GM10248 (cell line): ENCODE data around the gene NCLN.
A peak's percentile ranks its signal among the peaks of the same experiment; 100 is the strongest.

Experiments
- CTCF ChIA-PET: fragments of 300-600 bp; sonication (Branson Sonifier 250); formaldehyde crosslinking; extraction: SDS; loops from one replicate; lab custom pipeline; 2021; ENCODE audit warnings: antibody characterized with exemption; lab: Yijun Ruan, JAX
- POLR2A ChIA-PET: fragments of 350-650 bp; sonication (Branson Sonifier 250); formaldehyde crosslinking; extraction: SDS; loops from one replicate; lab custom pipeline; 2020; ENCODE audit warnings: antibody characterized with exemption; lab: Yijun Ruan, JAX
- DNase-seq: peaks from one replicate; pipeline ENCODE4 v3.0.0; 2012; ENCODE audit errors: extremely low spot score
- CTCF ChIP-seq: IDR thresholded peaks from 2 replicates; pipeline ENCODE4 v1.5.1; 2012; ENCODE audit warnings: mild to moderate bottlenecking, low read depth; ENCODE audit errors: extremely low read depth, missing control alignments, control extremely low read depth

Gene NCLN

GRCh38 chr19:3245050-3245449 is 59.3 kb downstream of the NCLN start:
- ChIA-PET POLR2A (no interaction called here), CTCF (no interaction called here)
- no peak for DNase-seq
- TF ChIP-seq CTCF = no peak

DNA sequence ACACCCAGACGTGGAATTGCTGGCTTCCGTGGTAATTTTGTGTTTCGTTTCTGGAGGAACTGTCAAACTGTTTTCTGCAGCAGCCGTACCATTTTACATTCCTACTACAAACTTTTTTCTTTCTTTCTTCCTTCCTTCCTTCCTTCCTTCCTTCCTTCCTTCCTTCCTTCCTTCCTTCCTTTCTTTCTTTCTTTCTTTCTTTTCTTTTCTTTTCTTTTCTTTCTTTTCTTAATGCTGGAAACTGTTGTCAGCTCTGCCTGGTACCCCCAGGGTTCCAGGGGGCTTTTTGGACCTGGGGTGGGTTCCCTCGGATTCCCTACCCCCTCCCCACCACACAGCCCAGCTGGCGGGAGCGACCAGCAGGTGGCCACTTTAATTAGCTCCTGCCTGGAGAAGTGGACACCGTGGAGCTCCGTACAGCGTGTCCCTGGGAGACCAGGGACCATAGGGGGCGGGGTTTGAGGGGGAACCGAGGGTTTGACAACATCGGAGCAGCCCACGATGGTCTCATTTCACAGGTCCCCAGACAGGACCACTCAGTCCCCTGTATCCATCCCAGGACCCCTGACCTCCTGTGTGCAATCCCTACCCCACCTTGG is 63.1 kb downstream of the NCLN start:
- ChIA-PET CTCF (interaction anchor here (0.9 kb wide), 1 partner anchor 11 kb away, joined by 3 read pairs; no protein-coding TSS in a partner anchor), POLR2A (no interaction called here)
- DNase-seq = no peak
- no peak for TF ChIP-seq CTCF

DNA sequence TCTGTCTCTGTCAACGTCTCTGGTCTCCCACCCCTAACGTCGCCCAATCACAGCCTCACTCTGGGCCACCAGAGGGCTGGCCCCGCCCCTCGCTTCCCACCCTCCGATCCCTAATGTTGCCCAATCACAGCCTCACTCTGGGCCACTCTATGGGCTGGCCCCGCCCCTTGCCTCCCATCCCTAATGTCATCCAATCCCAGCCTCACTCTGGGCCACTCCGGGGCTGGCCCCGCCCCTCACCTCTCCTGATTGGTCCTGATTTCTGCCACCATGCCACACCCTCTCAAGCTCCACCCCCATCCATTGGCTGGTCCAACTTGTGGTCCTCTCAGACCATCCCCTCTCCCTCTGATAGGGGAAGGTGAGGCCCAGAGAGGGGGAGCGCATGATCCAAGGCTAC is 63.7 kb downstream of the NCLN start:
- no peak for DNase-seq
- TF ChIP-seq CTCF = no peak
- CTCF ChIA-PET = interaction anchor here (0.9 kb wide), 1 partner anchor 11 kb away, joined by 3 read pairs; no protein-coding TSS in a partner anchor
- POLR2A ChIA-PET = no interaction called here

DNA sequence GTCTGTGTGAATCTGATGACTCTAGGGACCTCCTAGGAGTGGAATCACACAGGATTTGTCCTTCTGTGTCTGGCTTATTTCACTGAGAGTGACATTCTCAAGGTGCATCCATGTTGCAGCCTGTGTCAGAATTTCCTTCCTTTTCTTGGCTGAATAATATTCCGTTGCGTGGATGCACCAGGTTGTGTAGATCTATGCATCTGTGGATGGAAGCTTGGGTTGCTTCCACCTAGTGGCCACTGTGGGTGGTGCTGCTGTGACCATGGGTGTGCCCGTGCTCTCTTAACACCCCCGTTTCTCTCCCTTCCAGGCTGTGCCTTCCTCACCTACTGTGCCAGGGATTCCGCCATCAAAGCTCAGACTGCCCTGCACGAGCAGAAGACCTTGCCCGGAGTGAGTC is 64.9 kb downstream of the NCLN start:
- POLR2A ChIA-PET = no interaction called here
- DNase-seq = peak; percentile 59
- peak; percentile 64 for TF ChIP-seq CTCF
- CTCF ChIA-PET = interaction anchor here (0.6 to 1.5 kb wide), 3 partner anchors 12 to 140 kb away, joined by 3 to 6 read pairs (median 3); partner anchors contain the start of gene CELF5

DNA sequence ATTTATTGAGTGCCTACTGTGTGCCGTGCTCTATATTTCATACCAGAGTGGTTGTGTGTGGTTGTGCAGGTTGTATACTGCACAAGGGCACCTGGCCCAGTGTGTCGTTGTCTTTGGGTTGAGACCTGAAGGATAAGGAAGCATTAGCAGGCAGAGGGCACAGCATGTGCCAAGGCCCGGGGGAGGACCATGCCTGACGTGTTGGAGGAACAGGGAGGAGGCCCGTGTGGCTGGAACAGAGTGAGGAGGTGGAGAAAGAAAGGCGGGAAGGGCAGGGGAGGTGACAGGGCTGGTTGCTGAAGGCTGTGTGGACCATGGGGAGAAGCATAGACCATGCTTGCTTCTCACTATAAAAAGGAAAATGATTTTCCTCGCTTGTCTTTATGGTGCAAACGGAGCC is 65.5 kb downstream of the NCLN start:
- DNase-seq = no peak
- ChIA-PET POLR2A (no interaction called here), CTCF (interaction anchor here (0.7 to 1.5 kb wide), 2 partner anchors 13 to 141 kb away, joined by 3 to 6 read pairs; no protein-coding TSS in a partner anchor)
- TF ChIP-seq CTCF = no peak

DNA sequence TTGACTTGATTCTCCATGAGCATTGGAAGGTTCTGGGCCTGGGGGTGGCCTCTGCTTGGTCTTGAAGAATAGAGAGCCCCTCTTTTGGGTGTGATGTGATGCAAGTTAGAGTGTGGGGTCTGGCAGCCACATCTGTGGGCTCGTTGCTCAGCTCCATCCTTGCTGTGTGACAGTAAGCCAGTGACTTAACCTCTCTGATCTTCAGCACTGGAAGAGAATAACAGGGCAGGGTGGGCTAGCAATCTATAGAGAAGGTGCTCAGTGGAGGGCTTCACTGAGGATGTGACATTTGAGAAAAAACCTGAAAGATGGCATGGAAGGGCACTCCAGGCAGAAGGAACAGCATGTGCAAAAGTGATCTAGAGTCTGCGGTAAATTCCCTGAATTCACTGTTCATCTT is 66.9 kb downstream of the NCLN start:
- ChIA-PET CTCF (interaction anchor here (1.3 to 1.6 kb wide), 2 partner anchors 14 to 144 kb away, joined by 3 to 5 read pairs; no protein-coding TSS in a partner anchor), POLR2A (no interaction called here)
- DNase-seq = no peak
- TF ChIP-seq CTCF = no peak
